Dedifferentiated amniotic fluid mesenchymal stem cell (primary cell): ENCODE measurements around the gene PRKN.

Experiments used
- DNase-seq: peaks from one replicate; pipeline ENCODE4 v3.0.0-alpha.2; 2016; ENCODE audit errors: extremely low spot score

The PRKN gene

DNA sequence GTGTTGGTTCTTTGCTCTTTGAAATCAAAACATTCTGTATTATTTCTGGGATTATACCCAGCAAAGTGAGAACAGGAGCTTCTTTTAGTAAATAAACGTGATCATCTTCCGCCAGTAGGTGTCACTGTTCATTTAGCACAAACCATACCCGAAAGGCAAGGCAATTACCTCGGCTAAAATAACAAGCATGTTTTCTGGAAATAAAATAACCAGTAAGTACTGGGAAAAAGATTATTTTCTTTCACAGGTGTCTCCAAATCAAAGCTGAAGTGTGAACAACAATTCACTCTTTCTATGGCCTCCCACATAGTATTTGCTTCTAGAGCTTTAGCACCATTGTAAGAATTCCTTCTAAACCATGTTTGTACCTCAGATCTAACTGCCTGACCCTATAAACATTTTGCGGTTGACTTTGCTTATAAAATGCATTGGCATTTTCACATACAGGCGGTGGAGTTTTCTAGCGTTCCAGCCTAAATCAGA, 1309.1 kb downstream of the PRKN start:
- DNase-seq, result peak; percentile 93

DNA sequence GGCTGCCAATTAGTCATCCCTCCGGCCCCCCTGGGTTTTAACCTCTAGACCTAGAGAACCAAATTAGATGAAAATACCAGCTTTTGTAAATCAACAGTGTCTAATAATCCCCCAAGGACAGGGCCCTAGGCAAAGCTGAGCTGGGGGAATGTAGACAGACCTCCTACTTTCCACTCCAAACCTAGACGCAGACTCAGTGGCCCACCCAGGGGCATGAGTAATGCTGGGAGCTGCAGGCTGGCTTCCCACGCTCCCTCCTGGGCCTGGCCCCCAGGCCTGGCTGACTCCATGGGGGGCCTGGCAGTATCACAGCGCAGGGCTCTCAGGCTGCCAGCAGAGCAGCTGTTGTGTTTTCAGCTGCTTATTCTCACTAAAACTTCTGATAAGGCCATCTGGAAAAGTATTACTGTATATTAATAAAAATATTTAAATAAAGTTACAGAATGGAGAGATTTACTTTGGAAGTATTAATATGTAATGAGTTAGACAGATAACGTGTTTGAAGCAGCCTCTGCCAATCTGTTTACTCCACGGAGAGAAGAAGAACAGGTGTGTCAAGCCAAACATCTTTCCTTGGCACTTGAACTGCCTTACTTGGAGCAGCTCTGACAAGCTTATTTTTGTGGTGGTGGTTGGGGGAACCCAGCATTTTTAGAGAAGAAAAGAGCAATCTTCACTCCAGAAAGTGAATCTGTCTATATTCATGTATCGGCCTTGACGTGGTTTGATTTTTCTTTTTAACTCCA, 1309.7 kb downstream of the PRKN start:
- DNase-seq, result no peak

DNA sequence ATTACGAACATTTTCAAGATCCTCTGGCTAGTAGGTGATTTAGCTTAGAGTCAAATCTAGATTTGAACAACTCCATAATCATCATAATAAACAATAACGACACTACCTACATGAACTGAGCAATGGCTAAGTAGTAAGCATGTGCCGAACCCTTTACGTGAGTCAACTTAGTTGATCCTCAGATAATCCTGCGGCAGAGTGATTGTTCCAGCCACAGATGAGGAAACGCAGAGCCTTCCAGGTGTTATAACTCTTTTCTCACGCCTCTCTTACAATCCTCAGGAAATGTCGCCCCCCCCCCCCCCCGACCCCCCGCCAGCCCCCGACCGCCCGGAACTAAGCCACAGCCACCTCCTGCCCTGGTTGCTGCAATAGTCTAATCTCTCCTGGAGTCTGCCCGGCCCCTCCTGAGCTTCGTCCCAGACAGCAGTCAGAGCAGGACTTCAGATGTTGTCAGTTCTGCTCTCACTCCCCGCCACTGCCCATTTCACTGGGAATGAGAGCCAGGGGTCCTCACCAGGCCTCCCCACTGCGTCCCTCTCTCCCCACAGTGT, 1312.2 kb downstream of the PRKN start:
- DNase-seq, result no peak

DNA sequence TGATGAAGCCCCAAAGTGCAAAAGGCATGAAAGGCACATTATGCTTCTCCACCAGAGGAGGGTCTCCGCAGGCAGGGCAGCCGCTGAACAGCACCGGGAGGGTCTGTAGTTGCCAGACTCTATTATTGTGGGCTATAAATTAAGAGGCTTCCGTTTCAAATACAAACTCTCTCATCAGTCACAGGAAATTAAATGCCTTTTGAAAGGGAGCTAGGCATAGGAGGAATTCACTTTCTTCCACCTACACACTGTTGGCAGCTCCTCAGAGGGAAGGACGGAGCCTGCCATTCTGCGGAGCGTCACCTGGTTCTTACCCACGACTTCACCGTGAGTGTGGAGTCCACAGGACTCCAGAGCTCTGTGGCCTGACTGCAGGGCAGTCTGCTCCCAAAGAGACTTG, 1312.9 kb downstream of the PRKN start:
- no peak for DNase-seq

DNA sequence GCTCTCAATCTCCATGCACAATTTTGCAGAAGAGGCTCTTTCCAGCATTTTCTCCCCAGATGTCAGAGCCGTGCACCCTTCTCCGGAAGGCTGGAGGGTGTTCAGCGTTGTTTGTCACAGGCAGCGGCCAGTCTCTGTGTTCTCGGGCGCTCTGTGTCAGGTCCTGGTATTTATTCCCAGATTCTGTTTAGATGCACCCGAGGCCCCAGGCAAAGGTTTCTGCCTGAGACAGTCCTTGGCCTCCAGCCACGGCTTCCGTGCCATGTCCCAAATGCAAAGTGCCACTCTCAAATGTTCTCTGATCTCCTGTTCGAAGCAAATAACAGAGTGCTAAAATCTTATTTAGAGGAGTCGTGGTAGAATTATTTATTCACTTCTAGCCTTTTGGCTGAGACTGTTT, 1313.4 kb downstream of the PRKN start:
- DNase-seq, result no peak

DNA sequence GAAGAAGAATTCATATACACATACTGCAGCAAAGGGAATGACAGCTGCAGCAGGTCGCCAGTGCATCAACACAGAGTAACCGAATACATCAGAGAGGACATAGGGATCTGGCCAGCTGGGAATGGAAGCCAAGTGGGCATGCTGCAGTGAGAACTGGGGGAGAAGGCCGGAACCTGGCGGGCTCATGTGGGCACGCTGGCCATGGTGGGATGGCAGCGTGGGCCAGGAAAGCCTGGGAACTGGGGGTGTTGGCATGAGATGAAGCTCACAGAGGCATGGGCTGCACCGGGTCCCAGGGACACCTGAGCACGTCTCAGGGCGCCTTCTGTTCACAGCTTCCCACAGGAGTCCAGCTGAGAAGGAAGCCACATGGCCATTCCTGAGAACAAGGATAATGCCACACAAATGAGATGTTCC, 1314.2 kb downstream of the PRKN start:
- DNase-seq, result no peak

DNA sequence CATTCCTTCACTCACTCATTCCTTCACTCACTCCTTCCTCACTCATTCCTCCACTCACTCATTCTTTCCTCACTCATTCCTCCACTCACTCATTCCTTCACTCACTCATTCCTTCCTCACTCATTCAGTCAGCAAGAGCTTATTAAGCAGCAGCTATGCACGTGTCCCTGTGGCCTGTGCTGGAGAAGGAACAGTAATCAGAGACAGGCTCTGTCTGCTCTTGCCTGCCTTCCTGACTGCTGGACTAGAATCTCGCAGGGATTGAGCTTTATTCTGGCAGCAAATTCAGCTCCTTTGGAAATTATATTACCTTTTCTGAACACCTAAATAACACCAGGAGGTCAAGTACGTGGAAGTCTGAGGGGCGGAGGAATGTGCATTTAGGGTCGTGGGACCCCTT, 1314.8 kb downstream of the PRKN start:
- DNase-seq, result no peak

DNA sequence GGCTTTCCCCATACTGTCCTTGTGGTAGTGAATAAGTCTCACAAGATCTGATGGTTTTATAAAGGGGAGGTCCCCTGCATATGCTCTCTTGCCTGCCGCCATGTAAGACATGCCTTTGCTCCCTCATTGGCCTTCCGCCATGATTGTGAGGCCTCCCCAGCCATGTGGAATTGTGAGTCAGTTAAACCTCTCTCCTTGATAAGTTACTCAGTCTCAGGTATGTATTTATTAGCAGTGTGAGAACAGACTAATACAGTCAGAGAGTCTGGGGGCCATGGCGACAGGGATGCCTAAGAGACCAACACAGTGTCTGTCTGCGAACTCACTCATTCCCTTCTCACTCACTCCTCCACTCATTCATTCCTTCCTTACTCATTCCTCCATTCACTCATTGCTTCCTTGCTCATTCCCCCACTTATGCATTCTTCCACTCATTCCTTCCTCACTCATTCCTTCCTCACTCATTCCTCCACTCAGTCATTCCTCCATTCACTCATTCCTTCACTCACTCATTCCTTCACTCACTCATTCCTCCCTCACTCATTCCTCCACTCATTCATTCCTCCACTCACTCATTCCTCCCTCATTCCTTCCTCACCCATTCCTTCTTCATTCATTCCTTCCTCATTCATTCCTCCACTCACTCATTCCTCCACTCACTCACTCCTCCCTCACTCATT, 1316.2 kb downstream of the PRKN start:
- DNase-seq, result no peak

DNA sequence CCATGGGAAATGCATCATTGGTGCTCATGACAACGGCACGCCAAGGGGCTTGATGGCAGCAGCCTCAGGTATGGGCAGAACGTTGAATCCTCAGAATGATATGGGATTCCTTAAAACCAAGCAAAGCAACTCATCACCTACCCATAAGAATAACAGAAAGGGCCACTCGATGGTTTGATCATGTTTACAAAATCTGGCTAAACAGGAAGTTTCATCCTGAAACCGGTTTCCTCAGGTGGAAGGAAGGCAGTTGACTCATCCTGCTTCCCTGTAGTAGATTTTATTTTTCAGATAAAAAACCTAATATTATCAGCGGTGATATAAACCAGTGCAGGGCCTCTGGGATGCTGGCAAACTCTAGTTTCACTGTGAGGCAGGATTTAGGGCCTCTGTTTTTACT, 1316.8 kb downstream of the PRKN start:
- no peak for DNase-seq

DNA sequence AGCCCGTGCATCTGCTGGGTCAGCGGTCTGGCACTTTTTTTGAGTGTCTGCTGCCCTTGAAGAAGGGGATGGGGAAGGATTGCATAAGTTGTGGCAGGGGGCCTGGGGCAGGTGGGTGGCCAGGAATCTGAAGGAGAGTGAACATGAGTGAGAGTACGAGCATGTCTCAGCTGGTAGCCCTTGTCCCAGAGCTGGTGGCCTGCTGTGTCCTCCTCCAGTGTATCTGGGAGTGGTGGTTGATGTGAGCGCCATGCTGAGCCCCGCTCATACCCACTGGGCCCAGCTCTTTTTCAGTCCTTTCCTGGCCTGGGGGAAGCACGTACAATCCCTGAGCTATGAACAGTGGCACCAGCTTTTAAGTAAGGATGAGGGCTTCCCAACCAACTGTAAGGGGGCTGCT, 1317.5 kb downstream of the PRKN start:
- no peak for DNase-seq

DNA sequence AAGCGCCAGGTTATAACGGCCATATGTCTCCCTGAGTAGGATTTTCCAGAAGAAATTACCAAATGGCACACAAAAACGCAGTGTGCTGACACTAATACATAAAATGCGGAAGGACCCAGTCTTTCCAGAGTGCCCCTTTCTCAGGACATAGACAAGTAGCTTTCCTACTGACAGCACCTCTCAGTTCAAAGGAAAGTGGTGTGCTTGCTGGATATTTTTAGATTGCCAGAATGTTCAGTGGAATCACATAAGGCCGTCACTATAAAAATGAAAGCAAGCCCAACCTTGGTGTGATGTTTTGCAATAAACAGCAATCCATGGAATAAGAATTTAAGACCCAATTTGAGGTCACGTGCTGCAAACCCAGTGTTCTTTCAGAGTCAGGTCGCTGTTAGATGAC, 1318.2 kb downstream of the PRKN start:
- no peak for DNase-seq

DNA sequence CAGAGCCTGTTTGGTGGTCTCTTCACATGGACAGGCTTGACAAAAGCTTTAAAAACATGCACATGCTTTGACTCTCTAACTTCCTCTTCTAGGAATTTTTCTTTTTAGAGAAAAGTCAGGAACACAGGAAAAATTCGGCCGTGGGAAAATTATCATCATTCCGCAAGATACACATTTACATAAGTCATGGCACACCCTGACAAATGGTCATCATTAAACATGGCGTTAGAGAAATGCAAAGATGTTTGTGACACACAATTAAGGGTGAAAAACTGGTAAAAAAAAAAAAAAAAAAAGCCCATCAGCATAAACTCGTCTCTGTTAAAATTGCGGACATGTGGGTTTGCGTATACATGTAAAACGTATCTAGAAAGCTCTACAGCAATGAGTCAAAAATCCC, 1319.5 kb downstream of the PRKN start:
- no peak for DNase-seq

DNA sequence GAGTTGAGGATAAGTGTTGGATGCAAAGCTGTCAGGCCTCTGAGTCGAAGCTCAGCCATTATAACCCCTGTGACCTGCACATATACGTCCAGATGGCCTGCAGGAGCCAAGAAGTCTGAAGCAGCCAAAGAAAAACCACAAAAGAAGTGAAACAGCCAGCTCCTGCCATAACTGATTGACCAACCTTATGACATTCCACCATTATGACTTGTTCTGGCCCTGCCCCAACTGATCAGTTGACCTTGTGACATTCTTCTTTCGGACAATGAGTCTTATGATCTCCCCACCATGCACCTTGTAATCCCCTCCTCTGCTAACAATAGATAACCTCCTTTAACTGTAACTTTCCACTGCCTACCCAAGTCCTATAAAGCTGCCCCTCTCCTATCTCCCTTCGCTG, 1320.0 kb downstream of the PRKN start:
- no peak for DNase-seq

DNA sequence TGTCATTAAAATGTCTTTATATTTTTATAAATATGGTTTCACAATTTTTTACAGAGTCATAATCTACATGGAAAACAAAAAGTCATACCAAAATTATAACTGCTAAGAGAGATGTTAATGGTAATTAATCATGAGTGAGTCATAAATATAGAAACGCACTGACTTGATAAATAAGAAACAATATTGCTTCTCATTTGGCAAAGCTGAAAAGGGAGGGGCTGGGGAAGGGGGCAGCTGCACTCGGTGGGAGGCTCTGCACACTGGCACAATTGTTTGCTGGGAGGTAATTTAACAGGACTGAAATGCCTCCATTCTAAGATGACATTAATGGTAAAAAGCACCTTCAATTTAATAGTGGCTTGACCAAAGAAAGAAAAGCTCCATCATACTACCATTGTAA, 1320.5 kb downstream of the PRKN start:
- DNase-seq, result no peak

DNA sequence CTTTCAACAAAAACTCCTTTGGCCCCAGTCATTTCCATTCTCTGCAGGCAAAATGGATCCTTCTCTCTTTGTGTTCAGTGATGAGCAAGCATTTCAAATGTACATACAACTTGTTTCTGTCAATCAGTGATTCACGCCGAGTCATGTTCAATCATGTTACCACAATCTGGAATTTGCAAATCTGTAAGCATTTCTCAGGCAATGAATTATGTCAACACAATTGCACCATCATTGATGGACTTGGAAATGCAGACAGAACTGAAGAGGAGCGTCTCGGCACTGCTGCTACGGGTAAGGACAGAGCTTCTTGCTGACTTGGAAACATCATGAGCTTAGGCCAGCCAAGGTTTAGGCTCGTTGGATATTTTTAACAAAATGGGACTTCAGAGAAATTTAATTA, 1320.9 kb downstream of the PRKN start:
- DNase-seq, result peak; percentile 25

DNA sequence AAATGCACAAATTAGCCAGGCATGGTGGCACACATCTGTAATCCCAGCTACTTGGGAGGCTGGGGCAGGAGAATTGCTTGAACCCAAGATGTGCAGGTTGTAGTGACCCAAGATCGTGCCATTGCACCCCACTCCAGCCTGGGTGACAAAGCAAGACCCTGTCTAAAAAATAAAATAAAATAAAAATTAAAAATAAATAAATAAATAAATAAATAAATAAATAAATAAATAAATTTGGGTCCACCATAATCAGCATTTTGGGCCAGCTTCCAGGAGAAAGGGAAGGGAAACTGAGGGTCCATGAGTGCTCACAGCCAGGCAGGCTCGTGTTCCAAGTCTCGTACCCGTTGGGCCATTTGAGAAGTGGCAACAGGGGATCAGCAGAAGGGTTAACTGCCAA, 1322.1 kb downstream of the PRKN start:
- no peak for DNase-seq

DNA sequence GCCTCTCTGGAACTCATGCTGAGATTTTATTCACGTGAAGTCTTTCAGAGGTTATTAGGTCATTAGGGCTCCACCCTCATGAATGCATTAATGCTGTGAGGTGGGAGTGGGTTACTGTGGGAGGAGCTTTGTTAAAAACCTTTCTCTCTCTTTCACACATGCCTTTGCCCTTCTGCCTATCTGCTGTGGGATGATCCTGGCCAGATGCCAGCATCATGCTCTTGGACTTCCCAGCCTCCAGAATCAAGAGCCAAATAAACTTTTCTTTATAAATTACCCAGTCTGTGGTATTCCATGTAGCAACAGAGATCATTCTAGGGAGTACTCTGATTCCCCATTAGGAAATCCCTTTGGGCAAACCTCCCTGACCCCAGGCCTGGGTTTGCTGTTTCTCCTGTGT, 1323.8 kb downstream of the PRKN start:
- DNase-seq, result no peak

DNA sequence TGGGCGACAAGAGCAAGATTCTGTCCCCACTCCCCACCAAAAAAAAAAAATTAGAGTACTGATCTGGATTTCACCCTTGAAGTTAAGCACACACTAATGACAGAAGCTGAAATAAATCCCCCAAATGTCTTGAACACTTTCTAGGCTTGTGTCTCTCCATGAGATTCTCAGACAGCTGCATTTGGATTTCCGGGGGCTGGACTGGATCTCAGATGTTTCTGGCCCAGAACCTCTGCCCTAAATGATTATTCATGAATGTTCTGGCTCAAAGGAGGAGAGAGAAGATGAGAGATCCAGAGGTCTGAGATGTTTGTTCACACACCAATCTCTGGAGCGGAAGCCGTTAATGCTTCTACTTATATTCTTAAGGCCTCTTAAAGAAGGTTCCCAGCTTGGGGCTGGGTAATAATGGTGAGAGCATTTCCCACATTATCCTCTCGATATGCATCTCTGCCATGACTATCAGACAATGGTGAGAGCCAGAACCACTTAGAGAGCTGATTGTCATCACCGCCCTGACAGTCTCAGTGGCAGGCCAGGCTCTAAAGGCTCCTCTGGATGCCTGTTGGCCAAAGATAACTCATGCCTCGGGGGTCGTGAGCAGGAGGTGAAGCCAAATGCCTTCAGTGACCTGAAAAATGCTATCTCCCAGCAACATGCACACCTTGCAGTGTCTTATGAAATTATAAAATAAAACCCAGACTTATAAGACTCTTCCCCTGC, 1325.8 kb downstream of the PRKN start:
- no peak for DNase-seq

DNA sequence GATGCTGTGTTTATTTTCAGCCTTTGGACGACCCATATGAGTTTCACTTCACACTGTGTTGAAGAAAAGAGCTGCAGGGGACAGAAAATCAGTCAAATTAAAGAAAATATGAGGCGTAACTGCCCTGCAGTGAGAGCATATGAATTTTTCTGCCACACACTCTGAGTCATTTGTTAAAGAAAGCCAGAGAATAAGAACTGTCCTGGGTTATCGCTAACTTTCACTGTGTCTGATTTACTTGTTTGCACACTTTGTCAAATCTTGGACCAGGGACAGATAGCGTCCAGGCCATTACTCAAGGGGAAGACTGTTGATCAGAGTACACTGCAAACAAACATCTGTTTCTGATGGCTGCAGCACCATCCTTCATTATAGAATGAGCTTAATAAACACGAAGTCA, 1326.9 kb downstream of the PRKN start:
- DNase-seq, result no peak

DNA sequence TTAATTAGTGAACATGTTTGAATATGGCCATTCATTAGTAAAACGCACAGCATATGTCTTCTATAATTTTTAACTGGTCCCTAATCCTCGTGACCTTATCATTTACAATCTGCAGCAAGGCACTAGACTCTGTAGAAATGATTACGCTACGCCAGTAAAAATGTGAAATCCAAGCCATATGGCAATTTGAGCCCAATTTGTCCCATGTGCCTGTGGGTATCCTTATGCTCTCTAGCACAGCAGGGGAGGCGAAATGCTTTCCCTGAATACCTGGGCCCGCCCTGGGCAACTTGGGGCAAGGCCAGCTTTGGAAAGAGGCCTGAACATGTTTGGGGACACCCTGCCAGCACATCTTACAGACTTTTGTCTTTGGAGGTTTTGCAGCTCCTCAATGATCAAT, 1331.0 kb downstream of the PRKN start:
- no peak for DNase-seq

DNA sequence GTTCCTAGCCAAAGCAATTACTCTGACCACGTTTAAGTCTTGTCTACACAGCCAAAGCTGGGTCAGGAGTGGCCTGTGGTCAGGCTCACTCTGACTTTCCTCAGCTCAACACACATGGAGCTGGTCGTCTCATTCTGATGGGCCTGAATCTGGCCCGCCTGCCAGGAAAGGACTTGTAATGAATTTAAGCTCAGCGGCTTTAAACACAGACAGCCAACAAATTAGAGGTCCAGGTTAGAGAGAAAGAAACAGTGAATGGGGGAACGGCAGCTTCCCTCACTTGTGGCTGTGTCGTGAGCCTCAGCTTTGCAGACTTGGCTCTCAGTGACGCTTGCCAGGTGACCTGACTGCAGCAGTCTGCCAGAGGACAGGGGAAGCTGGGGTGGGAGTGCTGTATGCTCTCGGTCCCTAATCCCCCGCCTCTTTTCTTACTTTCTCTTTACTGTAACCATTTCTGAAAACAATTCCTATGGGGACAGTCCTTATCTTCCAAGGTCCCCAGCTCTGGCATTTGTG, 1331.8 kb downstream of the PRKN start:
- no peak for DNase-seq

DNA sequence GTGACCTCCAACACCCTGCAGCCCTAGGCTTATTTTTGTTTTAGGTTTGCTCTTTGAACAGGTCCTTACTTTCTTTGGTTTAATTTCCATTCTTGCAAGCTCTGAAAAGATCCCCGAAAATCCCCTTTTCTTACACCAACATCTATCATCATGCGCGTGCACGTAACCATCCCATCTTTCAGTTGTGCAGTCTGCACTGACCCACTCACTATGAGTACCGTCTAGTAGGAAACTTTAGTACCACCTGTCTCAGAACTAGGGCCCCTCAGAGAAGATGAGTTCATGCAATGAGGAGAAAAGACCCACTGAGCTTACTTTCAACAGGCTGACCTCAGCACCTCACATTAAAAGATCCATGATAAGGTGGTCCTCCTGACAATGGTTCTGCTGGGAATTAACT, 1333.1 kb downstream of the PRKN start:
- DNase-seq, result no peak
